AG09309 (cell line): ENCODE measurements around the gene EBNA1BP2.
A peak's percentile ranks its signal among the peaks of the same experiment; 100 is the strongest.

Experiments
- DNase-seq: peaks from one replicate; pipeline ENCODE4 v3.0.0-alpha.2; 2010; ENCODE audit warnings: low read depth
- H3K4me3 ChIP-seq: 2 replicates; pipeline ENCODE4 v1.5.1; 2011; ENCODE audit warnings: mild to moderate bottlenecking, low read depth, low read length, moderate library complexity; ENCODE audit not compliant: control insufficient read depth
- TF ChIP-seq, protein P1 (sequence below): IDR thresholded peaks from 2 replicates; pipeline ENCODE4 v1.5.1; 2011; ENCODE audit warnings: mild to moderate bottlenecking, low read depth, low read length, inconsistent platforms; ENCODE audit not compliant: insufficient read depth, control insufficient read depth; ENCODE audit errors: missing control alignments

EBNA1BP2 gene

DNA sequence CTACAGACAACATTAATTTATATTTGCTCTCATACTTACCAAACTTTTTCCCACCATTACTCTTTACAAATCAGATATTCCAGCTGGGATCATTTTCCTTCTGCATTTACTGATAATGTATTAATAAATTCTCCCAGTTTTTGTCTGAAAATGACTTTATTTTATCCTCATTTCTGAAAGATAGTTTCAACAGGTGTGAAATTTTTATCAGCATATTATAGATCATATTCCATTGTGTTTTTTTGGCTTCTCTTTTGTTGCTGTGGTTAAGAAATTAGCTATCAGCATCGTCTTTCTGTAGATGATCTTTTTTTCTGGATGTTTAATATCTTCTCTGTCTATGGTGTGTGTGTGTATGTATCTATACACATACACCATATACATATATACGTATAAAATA lies 2.8 kb upstream of the EBNA1BP2 start:
- TF ChIP-seq, protein P1, sequence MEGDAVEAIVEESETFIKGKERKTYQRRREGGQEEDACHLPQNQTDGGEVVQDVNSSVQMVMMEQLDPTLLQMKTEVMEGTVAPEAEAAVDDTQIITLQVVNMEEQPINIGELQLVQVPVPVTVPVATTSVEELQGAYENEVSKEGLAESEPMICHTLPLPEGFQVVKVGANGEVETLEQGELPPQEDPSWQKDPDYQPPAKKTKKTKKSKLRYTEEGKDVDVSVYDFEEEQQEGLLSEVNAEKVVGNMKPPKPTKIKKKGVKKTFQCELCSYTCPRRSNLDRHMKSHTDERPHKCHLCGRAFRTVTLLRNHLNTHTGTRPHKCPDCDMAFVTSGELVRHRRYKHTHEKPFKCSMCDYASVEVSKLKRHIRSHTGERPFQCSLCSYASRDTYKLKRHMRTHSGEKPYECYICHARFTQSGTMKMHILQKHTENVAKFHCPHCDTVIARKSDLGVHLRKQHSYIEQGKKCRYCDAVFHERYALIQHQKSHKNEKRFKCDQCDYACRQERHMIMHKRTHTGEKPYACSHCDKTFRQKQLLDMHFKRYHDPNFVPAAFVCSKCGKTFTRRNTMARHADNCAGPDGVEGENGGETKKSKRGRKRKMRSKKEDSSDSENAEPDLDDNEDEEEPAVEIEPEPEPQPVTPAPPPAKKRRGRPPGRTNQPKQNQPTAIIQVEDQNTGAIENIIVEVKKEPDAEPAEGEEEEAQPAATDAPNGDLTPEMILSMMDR = no peak
- DNase-seq = no peak
- H3K4me3 ChIP-seq = no peak overlapping the region

DNA sequence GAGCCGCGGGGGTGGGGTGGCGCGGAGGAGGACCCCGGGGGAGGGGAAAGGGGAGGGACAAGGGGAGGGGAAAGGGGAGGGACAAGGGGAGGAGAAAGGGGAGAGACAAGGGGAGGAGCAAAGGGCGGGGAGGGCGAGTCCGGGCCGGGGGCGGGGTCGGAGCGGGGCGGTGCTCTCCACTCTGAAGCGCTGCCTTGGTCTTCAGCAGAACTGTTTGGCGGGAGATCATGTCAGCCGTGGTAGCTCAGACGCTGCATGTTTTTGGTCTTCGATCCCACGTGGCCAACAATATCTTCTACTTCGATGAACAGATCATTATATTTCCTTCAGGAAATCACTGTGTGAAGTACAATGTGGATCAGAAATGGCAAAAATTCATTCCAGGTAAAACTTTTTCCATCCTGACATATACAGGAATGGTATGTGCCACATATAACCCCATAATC lies 460 bp upstream of the EBNA1BP2 start:
- H3K4me3 ChIP-seq = peak overlapping the region; percentile 62
- TF ChIP-seq, protein P1 = no peak
- DNase-seq = peak; percentile 42

DNA sequence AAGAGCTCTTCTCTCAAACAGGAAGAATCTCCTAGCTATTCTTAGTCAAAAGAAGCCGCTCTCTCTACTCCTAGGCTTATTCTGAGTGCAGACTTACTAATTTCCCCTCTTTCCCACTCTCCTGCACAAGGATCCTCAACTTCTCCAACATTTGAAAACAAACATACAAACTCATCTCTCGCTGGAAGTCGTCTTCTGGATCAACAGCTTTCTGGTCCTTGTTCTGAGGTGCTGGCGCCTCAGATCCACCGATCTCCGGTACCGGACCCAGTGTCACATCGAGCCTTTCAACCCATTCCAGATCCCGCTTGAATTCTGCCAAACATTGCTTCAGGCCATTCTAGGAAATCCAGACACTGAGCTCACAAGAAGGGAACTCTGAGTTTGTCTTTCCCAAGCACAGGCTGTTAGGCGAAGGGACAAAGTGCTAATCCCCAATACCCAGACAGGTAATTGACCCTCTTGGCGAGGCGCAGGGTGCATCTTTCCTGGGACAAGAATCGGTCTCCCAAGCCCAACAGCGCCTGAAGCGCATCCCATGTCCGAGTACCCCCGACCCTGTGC lies 696 bp downstream of the EBNA1BP2 start:
- H3K4me3 ChIP-seq = peak overlapping the region; percentile 62
- no peak for DNase-seq
- TF ChIP-seq, protein P1 = no peak

DNA sequence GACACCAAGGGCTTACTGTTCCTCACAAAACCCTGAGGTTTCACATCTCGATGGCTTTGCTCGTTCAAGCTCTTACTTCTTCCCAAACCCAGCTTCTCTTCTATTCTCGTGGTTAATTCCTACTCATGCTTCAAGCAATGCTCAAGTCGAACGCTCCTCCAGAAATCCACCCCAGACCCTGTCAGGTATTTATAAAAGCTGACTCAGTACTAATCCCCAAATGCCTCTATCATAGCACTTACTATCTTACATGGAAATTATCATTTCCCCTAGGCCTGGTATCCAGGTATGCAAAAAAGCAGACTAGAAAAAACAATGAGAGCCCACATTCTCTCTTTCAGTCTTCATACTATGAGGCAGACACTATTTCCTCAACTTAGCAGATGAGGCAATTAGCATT lies 6.3 kb downstream of the EBNA1BP2 start:
- TF ChIP-seq, protein P1 = no peak
- H3K4me3 ChIP-seq = no peak overlapping the region
- no peak for DNase-seq

DNA sequence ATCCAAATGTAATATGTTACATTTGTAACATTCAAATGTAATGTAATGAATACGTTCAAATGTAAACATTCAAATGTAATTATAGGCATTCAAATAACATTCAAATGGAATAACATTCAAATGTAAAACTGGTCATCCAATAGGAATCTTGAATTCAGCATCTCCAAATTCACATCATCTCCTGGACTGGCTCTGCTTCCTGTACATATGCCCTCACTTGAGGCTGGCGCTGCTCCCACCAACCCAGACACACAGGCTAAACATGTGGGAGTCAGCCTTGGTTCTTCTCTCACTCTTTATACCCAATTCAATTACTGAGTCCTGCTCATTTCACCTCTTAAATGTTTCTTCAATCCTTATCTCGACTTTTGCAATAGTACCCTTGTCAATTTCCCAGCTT lies 6.9 kb downstream of the EBNA1BP2 start:
- no peak for DNase-seq
- no peak overlapping the region for H3K4me3 ChIP-seq
- TF ChIP-seq, protein P1 = no peak

DNA sequence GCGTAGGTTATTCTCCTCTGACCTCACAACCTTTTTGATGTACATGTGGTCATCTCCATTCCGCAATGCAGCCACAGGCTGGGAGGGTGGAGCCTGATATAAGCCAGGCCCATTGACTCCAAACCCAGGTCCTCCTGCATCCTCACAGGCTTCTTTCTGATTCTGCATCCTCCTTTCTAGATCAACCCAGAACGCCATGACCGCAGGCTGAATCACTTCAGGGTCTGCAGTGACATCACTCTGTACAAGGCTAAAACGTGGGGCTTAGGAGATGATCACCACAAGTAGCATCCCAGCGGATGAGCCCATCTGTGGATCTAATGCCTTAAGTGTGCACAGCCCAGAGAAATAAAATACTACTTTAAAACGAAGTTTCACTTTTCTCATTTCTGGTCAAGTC lies 16.1 kb downstream of the EBNA1BP2 start:
- no peak overlapping the region for H3K4me3 ChIP-seq
- TF ChIP-seq, protein P1 = no peak
- no peak for DNase-seq

DNA sequence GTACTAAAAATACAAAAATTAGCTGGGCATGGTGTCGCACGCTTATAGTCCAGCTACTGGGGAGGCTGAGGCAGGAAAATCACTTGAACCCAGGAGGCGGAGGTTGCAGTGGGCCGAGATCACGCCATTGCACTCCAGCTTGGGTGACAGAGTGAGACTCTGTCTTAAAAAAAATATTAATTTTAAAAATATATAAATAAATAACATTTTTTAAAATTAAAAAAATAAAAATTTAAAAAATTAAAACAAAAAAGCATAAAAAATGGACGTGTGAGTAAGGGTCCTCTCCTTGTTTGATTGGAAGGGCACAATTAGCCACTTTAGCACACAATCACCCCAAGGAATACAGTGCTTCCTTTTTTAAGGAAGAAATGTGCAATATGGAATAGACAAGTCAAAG lies 18.6 kb downstream of the EBNA1BP2 start:
- H3K4me3 ChIP-seq = no peak overlapping the region
- TF ChIP-seq, protein P1 = no peak
- no peak for DNase-seq
